B cell (primary cell): Measurements from ENCODE around the gene BCL10.

Experiments
- CTCF ChIP-seq: fragments of 200-600 bp; IDR thresholded peaks from one replicate; pipeline ENCODE4 v1.8.0; 2022; ENCODE audit warnings: antibody characterized with exemption, mild to moderate bottlenecking
- EZH2 ChIP-seq: IDR thresholded peaks from 2 replicates; pipeline ENCODE4 v1.6.1; 2012; ENCODE audit warnings: borderline replicate concordance, low read depth, mild to moderate bottlenecking, moderate library complexity, low read length; ENCODE audit not compliant: insufficient read depth, poor library complexity, severe bottlenecking

GRCh38 chr1:85267313-85267712 lies 9.1 kb downstream of the BCL10 start:
- TF ChIP-seq CTCF (no peak), EZH2 (no peak)
